Neural progenitor cell (in vitro differentiated cells): ENCODE measurements around the gene OTUD3.

ENCODE experiments used
- EZH2phosphoT487 ChIP-seq: fragments of 200-600 bp; sonication (generic); IDR thresholded peaks from 2 replicates; pipeline ENCODE4 v1.6.1; 2017; ENCODE audit warnings: antibody characterized with exemption
- TF ChIP-seq, protein P1 (sequence below): fragments of 200-600 bp; sonication (generic); IDR thresholded peaks from 2 replicates; pipeline ENCODE4 v1.5.1; 2017; ENCODE audit warnings: antibody characterized with exemption, mild to moderate bottlenecking

DNA sequence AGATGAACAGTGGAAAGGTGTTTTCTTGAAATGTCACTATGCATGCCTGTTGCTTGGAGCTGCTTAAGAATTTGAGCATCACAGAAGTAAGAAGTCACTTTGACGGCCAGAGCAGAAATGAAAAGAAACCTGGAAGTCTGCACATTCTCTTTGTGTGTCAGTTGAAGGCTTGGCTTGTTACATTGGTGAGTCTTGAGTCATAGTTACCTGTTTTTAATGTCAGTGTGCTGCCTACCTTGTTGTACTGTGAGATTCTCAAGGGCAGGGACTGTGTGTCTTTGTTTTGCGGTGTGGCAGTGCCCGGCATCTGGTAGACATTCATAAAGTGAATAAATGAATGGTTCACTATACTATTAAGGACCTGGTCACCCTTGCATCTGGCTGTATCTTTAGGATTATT lies 9.9 kb downstream of the OTUD3 start:
- no peak for TF ChIP-seq EZH2phosphoT487
- TF ChIP-seq, protein P1, sequence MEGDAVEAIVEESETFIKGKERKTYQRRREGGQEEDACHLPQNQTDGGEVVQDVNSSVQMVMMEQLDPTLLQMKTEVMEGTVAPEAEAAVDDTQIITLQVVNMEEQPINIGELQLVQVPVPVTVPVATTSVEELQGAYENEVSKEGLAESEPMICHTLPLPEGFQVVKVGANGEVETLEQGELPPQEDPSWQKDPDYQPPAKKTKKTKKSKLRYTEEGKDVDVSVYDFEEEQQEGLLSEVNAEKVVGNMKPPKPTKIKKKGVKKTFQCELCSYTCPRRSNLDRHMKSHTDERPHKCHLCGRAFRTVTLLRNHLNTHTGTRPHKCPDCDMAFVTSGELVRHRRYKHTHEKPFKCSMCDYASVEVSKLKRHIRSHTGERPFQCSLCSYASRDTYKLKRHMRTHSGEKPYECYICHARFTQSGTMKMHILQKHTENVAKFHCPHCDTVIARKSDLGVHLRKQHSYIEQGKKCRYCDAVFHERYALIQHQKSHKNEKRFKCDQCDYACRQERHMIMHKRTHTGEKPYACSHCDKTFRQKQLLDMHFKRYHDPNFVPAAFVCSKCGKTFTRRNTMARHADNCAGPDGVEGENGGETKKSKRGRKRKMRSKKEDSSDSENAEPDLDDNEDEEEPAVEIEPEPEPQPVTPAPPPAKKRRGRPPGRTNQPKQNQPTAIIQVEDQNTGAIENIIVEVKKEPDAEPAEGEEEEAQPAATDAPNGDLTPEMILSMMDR = no peak
